Natural killer cell (primary cell): ENCODE measurements around the gene TYROBP. TPM values are rescaled to one million over a fixed set of nuclear protein-coding genes. Genes with fewer than 3 reads are reported as not detected.

ENCODE experiments used
- ATAC-seq, 3 donors: fragments of 150-1000 bp in 2 of 3; fragments of 200-7000 bp in 1 of 3; cut with Tn5 transposase; 1 replicate in 1 of 3; 2 replicates in 2 of 3; pipeline ENCODE4 v1.10.0; 2021; ENCODE audit warnings: mild to moderate bottlenecking in 2 of 3, moderate library complexity in 2 of 3
- DNase-seq, 2 donors: peaks; one replicate each; pipeline versions ENCODE4 v3.0.0 to v3.0.0-alpha.2; 2013 to 2021; ENCODE audit warnings: mixed read lengths in 1 of 2
- H3K27ac ChIP-seq: one replicate; pipeline ENCODE4 v1.5.1; 2013; ENCODE audit warnings: mild to moderate bottlenecking, low read length
- H3K27me3 ChIP-seq: one replicate; pipeline ENCODE4 v1.6.1; 2013; ENCODE audit warnings: low read length; ENCODE audit not compliant: control insufficient read depth, insufficient read depth
- H3K36me3 ChIP-seq: one replicate; pipeline ENCODE4 v1.6.1; 2013; ENCODE audit warnings: low read length; ENCODE audit not compliant: control insufficient read depth, insufficient read depth
- H3K4me1 ChIP-seq: one replicate; pipeline ENCODE4 v1.6.1; 2013; ENCODE audit warnings: low read length; ENCODE audit not compliant: control insufficient read depth, insufficient read depth
- H3K4me3 ChIP-seq: one replicate; pipeline ENCODE4 v1.5.1; 2013; ENCODE audit warnings: low read length
- H3K9me3 ChIP-seq: one replicate; pipeline ENCODE4 v1.6.1; 2013; ENCODE audit warnings: low read length; ENCODE audit not compliant: control insufficient read depth, insufficient read depth
- H3K27ac Mint-ChIP-seq, 2 donors: one replicate each; pipeline ENCODE4 v1.8.0; 2022; ENCODE audit warnings: mild to moderate bottlenecking in 2 of 2, mixed read lengths in 2 of 2, moderate library complexity in 1 of 2
- H3K27me3 Mint-ChIP-seq, 2 donors: one replicate each; pipeline ENCODE4 v1.8.0; 2022; ENCODE audit warnings: low read depth in 2 of 2, mixed read lengths in 2 of 2
- H3K36me3 Mint-ChIP-seq: one replicate; pipeline ENCODE4 v1.8.0; 2022; ENCODE audit warnings: mixed read lengths
- H3K4me1 Mint-ChIP-seq, 2 donors: one replicate each; pipeline ENCODE4 v1.8.0; 2022; ENCODE audit warnings: mixed read lengths in 2 of 2
- H3K4me3 Mint-ChIP-seq: one replicate; pipeline ENCODE4 v1.8.0; 2022; ENCODE audit warnings: mild to moderate bottlenecking, moderate library complexity, mixed read lengths
- H3K9me3 Mint-ChIP-seq, 2 donors: one replicate each; pipeline ENCODE4 v1.8.0; 2022; ENCODE audit warnings: mixed read lengths in 2 of 2
- WGBS: methylation state at CpG from one replicate; pipeline ENCODE4 v1.1.7; 2013; ENCODE audit warnings: missing lambda C conversion rate; ENCODE audit not compliant: insufficient coverage; 5-methylcytosine and 5-hydroxymethylcytosine counted together
- intact Hi-C: fragments of 100-400 bp; cut with micrococcal nuclease; formaldehyde crosslinking; loops from one replicate; pipeline ENCODE4 v1.14.2; 2022
- total RNA-seq, 4 donors: library from RNA; stranded (reverse); fragments of 120-200 nt in 1 of 4; gene quantifications; one replicate each; pipeline versions ENCODE4 v1.2.3 to v1.2.4, GENCODE V29; 2013 to 2022
- TF ChIP-seq, protein P1 (sequence below): fragments of 200-600 bp; IDR thresholded peaks from one replicate; pipeline ENCODE4 v1.8.0; 2022; ENCODE audit warnings: antibody characterized with exemption

The TYROBP gene
- total RNA-seq, 3 donors from 2014 or later (not counting 1 experiment from before 2014, with no cell fraction given): 439 to 494 (median 469) TPM

DNA sequence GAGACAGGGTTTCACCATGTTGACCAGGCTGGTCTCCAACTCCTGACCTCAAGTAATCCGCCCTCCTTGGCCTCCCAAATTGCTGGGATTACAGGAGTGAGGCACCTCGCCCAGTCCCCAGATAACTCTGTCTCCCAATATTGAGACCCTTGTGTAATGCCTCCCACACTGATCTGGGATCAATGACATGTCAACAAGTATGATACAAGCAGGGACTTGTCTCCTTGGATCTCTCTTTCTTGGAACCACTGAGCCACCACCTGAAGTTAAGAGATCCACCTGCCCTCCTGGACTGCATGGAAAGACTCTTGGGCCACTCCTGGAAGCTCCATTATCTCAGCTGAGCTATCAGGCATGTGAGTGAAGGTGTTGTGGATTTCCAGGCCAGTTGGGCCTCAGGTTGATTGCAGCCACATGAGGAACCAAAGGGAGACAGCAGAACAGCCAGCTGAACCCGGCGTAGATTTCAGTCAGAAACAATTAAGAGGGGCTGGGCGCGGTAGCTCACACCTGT, 22.8 kb downstream of the TYROBP start:
- TF ChIP-seq, protein P1, sequence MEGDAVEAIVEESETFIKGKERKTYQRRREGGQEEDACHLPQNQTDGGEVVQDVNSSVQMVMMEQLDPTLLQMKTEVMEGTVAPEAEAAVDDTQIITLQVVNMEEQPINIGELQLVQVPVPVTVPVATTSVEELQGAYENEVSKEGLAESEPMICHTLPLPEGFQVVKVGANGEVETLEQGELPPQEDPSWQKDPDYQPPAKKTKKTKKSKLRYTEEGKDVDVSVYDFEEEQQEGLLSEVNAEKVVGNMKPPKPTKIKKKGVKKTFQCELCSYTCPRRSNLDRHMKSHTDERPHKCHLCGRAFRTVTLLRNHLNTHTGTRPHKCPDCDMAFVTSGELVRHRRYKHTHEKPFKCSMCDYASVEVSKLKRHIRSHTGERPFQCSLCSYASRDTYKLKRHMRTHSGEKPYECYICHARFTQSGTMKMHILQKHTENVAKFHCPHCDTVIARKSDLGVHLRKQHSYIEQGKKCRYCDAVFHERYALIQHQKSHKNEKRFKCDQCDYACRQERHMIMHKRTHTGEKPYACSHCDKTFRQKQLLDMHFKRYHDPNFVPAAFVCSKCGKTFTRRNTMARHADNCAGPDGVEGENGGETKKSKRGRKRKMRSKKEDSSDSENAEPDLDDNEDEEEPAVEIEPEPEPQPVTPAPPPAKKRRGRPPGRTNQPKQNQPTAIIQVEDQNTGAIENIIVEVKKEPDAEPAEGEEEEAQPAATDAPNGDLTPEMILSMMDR: no peak
- DNase-seq: no peak
- peaks cover 11% of the 10 kb centered on the region for H3K36me3 Mint-ChIP-seq
- no peaks in the 10 kb centered on the region for H3K9me3 Mint-ChIP-seq
- H3K4me1 Mint-ChIP-seq: peaks cover 5 to 12% of the 10 kb centered on the region in 2 donors
- Histone ChIP-seq H3K4me3 (no peak overlapping the region), H3K4me1 (no peaks in the 10 kb centered on the region), H3K9me3 (no peaks in the 10 kb centered on the region), H3K27me3 (peaks cover under 1% of the 10 kb centered on the region), H3K36me3 (peaks cover 33% of the 10 kb centered on the region), H3K27ac (no peak overlapping the region)
- peaks cover 0 to under 1% of the 10 kb centered on the region in 2 donors for H3K27me3 Mint-ChIP-seq
- no peak for ATAC-seq
- intact Hi-C loops: no loop called here
- no peak overlapping the region for H3K4me3 Mint-ChIP-seq
- 96% methylated on average over 6 of the region's 6 CpGs for WGBS
- H3K27ac Mint-ChIP-seq: peak overlapping the region; percentile 48 to 63

DNA sequence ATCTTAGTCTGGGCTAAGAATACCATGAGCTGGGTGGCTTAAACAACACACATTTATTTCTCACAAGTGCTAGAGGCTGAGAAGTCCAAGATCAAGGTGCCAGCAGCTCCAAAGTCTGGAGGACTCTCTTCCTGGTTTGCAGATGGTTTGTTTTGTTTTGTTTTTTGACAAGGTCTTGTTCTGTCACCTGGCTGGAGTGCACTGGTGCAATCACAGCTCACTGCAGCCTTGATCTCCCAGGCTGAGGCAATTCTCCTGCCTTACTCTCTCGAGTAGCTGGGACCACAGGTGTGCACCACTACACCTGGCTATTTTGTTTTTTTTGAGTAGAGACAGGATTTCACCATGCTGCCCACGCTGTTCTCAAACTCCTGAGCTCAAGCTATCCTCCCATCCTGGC, 24.2 kb downstream of the TYROBP start:
- Histone ChIP-seq H3K4me3 (no peak overlapping the region), H3K9me3 (no peaks in the 10 kb centered on the region), H3K27ac (no peak overlapping the region), H3K36me3 (peaks cover 19% of the 10 kb centered on the region), H3K27me3 (peaks cover 11% of the 10 kb centered on the region), H3K4me1 (peaks cover 3% of the 10 kb centered on the region)
- 81% methylated on average over 2 of the region's 2 CpGs for WGBS
- H3K4me1 Mint-ChIP-seq: peaks cover 12 to 15% of the 10 kb centered on the region in 2 donors
- peaks cover 8 to 9% of the 10 kb centered on the region in 2 donors for H3K27me3 Mint-ChIP-seq
- no peak for DNase-seq
- H3K27ac Mint-ChIP-seq: no peak overlapping the region
- no peaks in the 10 kb centered on the region for H3K9me3 Mint-ChIP-seq
- H3K4me3 Mint-ChIP-seq: no peak overlapping the region
- ATAC-seq: no peak
- intact Hi-C loops: loop anchor here (2.0 kb wide), 1 partner anchor 19 kb away; the partner anchor contains the start of gene HCST
- TF ChIP-seq, protein P1: no peak
- peaks cover 11% of the 10 kb centered on the region for H3K36me3 Mint-ChIP-seq

DNA sequence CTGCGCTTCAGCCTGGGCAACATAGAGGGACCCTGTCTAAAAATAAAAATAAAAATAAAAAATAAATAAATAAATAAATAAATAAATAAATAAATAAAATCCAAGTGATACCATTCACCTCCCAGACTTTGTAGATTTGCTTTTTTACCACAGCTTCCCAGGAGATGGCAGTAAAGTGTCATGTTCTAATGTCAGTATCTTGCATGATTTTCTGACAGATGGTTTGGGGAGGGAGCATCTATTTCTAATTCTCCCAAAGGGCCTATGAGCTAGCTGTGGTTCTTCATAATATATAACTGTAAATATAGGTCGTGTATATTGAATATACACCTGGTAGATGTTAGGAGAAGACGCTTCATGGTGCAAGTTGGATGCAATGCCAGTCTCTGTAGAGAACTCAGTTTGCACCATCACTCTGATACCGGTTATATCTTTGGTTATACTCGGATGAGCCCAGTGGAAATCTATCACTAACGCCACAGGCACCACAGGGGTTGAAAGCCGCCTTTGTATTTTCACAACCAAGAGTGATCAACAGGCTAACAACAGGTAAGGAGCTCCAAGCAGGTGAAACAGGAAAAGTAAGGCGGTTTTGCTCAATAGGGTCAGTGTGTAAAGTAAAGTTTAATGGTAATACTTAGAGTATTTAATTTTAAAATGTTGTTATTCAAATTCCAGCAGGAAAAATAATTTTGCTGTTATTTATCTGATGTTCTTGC, 25.8 kb downstream of the TYROBP start:
- H3K27me3 ChIP-seq: peaks cover 14% of the 10 kb centered on the region
- no peak overlapping the region for H3K4me3 ChIP-seq
- H3K9me3 Mint-ChIP-seq: no peaks in the 10 kb centered on the region
- TF ChIP-seq, protein P1: peak; percentile 68
- ATAC-seq (peak; percentile 53 to 88 (median 71)), DNase-seq (peak in 1 of 2 donors; percentile 84)
- no peak overlapping the region for H3K27ac ChIP-seq
- H3K4me1 Mint-ChIP-seq: peaks cover 12% of the 10 kb centered on the region in 2 donors
- H3K36me3 ChIP-seq: peaks cover 5% of the 10 kb centered on the region
- intact Hi-C loops: loop anchor here (1.0 to 2.0 kb wide), 2 partner anchors 21 to 49 kb away; partner anchors contain the start of gene HCST
- no peaks in the 10 kb centered on the region for H3K36me3 Mint-ChIP-seq
- H3K27me3 Mint-ChIP-seq: peaks cover 21 to 22% of the 10 kb centered on the region in 2 donors
- 36% methylated on average over 7 of the region's 8 CpGs for WGBS
- no peaks in the 10 kb centered on the region for H3K9me3 ChIP-seq
- H3K4me1 ChIP-seq: peaks cover 3% of the 10 kb centered on the region
- peak overlapping the region; percentile 9 for H3K4me3 Mint-ChIP-seq
- H3K27ac Mint-ChIP-seq: peak overlapping the region in 1 of 2 donors; percentile 67
